ENCODE results near the gene DLGAP1. TPM values are rescaled to one million over a fixed set of nuclear protein-coding genes. Genes with fewer than 3 reads are reported as not detected.

Gene DLGAP1
- total and polyA plus RNA-seq, 2 donors (not counting 1 experiment from before 2014, with no cell fraction given): 0.07 to 0.61 TPM

- no peak overlapping the region for H3K4me3 ChIP-seq (ENCODE audit: control extremely low read depth in 1 of 5, extremely low read depth in 1 of 5, insufficient read depth in 1 of 5, low read depth in 2 of 5, low read length in 4 of 5)
- intact Hi-C loops (cut with micrococcal nuclease): no loop called here
Measured at GRCh38 chr18:3528231-3528630, 926.9 kb downstream of the DLGAP1 start.

More at GRCh38 chr18:3528231-3528630, 926.9 kb downstream of the DLGAP1 start:
- Histone ChIP-seq H3K27ac (ENCODE audit: low read length in 2 of 2) (no peak overlapping the region), H2AFZ (ENCODE audit: insufficient read depth, low read depth, low read length, poor library complexity, severe bottlenecking) (no peak overlapping the region), H3K9me3 (ENCODE audit: control extremely low read depth in 1 of 3, control insufficient read depth in 2 of 3, insufficient read depth in 1 of 3, low read length in 2 of 3) (peaks cover 0 to 12% (median 3%) of the 10 kb centered on the region in 3 donors), H3K79me2 (ENCODE audit: control insufficient read depth, insufficient read depth, low read length) (no peaks in the 10 kb centered on the region), H3K4me2 (replicated peaks; ENCODE audit: low read depth, low read length, poor library complexity, severe bottlenecking) (no peak overlapping the region), H3K27me3 (replicated peaks in 1 of 4; ENCODE audit: control extremely low read depth in 1 of 4, control insufficient read depth in 3 of 4, insufficient read depth in 4 of 4, low read length in 3 of 4) (no peaks in the 10 kb centered on the region), H3K4me1 (ENCODE audit: control insufficient read depth in 2 of 2, insufficient read depth in 2 of 2, low read length in 2 of 2) (peaks cover 15 to 17% of the 10 kb centered on the region in 2 donors), H4K20me1 (ENCODE audit: control insufficient read depth, insufficient read depth, low read length, poor library complexity, severe bottlenecking) (no peaks in the 10 kb centered on the region), H3K9ac (ENCODE audit: low read length) (no peak overlapping the region), H3K36me3 (replicated peaks in 1 of 2; ENCODE audit: control extremely low read depth in 1 of 2, control insufficient read depth in 1 of 2, extremely low read depth in 1 of 2, insufficient read depth in 2 of 2, low read length in 1 of 2) (no peaks in the 10 kb centered on the region)
- ChIA-PET POLR2A (no interaction called here), CTCF (no interaction called here)
- H3K27me3 Mint-ChIP-seq: no peaks in the 10 kb centered on the region
- no peaks in the 10 kb centered on the region for H3K9me3 Mint-ChIP-seq (ENCODE audit: insufficient read depth)
- no peak for TF ChIP-seq EZH2 (IDR thresholded peaks at IDR 0.05; ENCODE audit: borderline replicate concordance, insufficient read depth, low read depth, low read length, poor library complexity, severe bottlenecking)
- TF ChIP-seq CTCF (IDR thresholded peaks at IDR 0.05): no peak
- DNase-seq: no peak
- ATAC-seq (ENCODE audit: low read depth): no peak
- peaks cover 17% of the 10 kb centered on the region for H3K4me1 Mint-ChIP-seq
- no peak overlapping the region for H3K4me3 Mint-ChIP-seq
- H3K27ac Mint-ChIP-seq: no peak overlapping the region
- 87% methylated on average over 3 of the region's 4 CpGs for WGBS (ENCODE audit: insufficient coverage)
